Adrenal gland (tissue), 12 donors: ENCODE measurements around the gene AGPS. TPM values are rescaled to one million over a fixed set of nuclear protein-coding genes. Genes with fewer than 3 reads are reported as not detected.
"Not testable (repeated sequence)": the region's sequence is repeated elsewhere in the genome, so short reads cannot be mapped to it uniquely, and the experiment has no call there.

Experiments used
- DNase-seq, 7 donors: peaks; one replicate each; pipeline ENCODE4 v3.0.0-alpha.2; 2019 to 2020
- H3K27ac ChIP-seq, 5 donors: fragments of 200-600 bp; sonication (generic) in 4 of 5; 1 replicate in 3 of 5; 2 replicates in 2 of 5; pipeline versions ENCODE4 v1.5.1 to v1.8.0; 2016 to 2020; ENCODE audit warnings: mild to moderate bottlenecking in 1 of 5
- H3K27me3 ChIP-seq: fragments of 200-600 bp; 2 replicates; pipeline ENCODE4 v1.8.0; 2021
- H3K36me3 ChIP-seq, 2 donors: fragments of 200-600 bp; replicated peaks in 1 of 2; 1 replicate in 1 of 2; 2 replicates in 1 of 2; pipeline versions ENCODE4 v1.5.1 to v1.8.0; 2018 to 2022
- H3K4me1 ChIP-seq, 2 donors: fragments of 200-600 bp; replicated peaks in 1 of 2; 1 replicate in 1 of 2; 2 replicates in 1 of 2; pipeline versions ENCODE4 v1.5.1 to v1.8.0; 2018 to 2021
- H3K4me3 ChIP-seq, 4 donors: fragments of 200-600 bp; sonication (generic) in 3 of 4; one replicate each; pipeline ENCODE4 v1.5.1; 2016 to 2018
- H3K9me3 ChIP-seq, 3 donors: fragments of 200-600 bp; sonication (generic) in 1 of 3; replicated peaks in 1 of 3; 1 replicate in 2 of 3; 2 replicates in 1 of 3; pipeline versions ENCODE4 v1.5.1 to v1.8.0; 2016 to 2021
- CTCF ChIP-seq, 6 experiments: fragments of 450-650 bp in 4 of 6; fragments of 200-600 bp in 2 of 6; sonication (generic) in 1 of 6; IDR thresholded peaks; 1 replicate in 5 of 6; 2 replicates in 1 of 6; pipeline versions ENCODE4 v1.5.1 to v1.8.0; 2016 to 2021; ENCODE audit warnings: antibody characterized with exemption in 6 of 6, mild to moderate bottlenecking in 2 of 6, moderate library complexity in 1 of 6
- POLR2A ChIP-seq, 2 donors: fragments of 450-650 bp; IDR thresholded peaks; one replicate each; pipeline ENCODE4 v1.6.1; 2017; ENCODE audit warnings: antibody characterized with exemption in 2 of 2, mild to moderate bottlenecking in 2 of 2, moderate library complexity in 1 of 2
- WGBS, 4 donors: extraction: QIAGEN DNeasy Blood & Tissue Kit in 2 of 4; methylation state at CpG; one replicate each; pipeline versions ENCODE4 v1.1.5 to v1.1.7; 2013 to 2017; 5-methylcytosine and 5-hydroxymethylcytosine counted together
- intact Hi-C, 2 donors: fragments of 100-400 bp; cut with DNase I; formaldehyde crosslinking; loops; one replicate each; pipeline versions ENCODE4 v1.14.1 to v1.15.0; 2022 to 2023
- polyA plus RNA-seq, 3 donors: library from polyadenylated mRNA; stranded (reverse); fragments of 200-250 nt in 2 of 3; fragments of 350-450 nt in 1 of 3; fragmentation: Illumina TruSeq in 1 of 3; extraction: RNeasy Lipid Tissue Mini Kit (QIAGEN cat#74804) in 1 of 3; gene quantifications; one replicate each; pipeline ENCODE4 v1.2.3, GENCODE V29; 2013 to 2014
- total RNA-seq, 9 donors: library from RNA; depleted of rRNA in 4 of 9; stranded (reverse); fragments of >200 nt in 4 of 9; fragments of 120-200 nt in 1 of 9; fragmentation: NEBNext Ultra II Directional in 1 of 9; extraction: Animal tissue kit (Norgen Biotek cat#: 25700) in 1 of 9; gene quantifications; one replicate each; pipeline versions ENCODE4 v1.1.0 to v1.2.4, GENCODE V29; 2013 to 2023
- donor health status: healthy with polysubstance abuse.
- donor health status: Bipolar disorder and iron deficiency.
- donor health status: DM: yes; HTN: yes; CAD: no.
- donor health status: DM: no; HTN: no; CAD: no.
- donor health status: DM: no; HTN: no; CAD: no.
- donor health status: DM: yes; HTN: yes; CAD: no.

AGPS gene
- total and polyA plus RNA-seq, 12 donors = 3.8 to 43.1 (median 32.8) TPM

GRCh38 chr2:177405029-177405692 is 12.6 kb downstream of the AGPS start:
- Histone ChIP-seq H3K27ac (no peak overlapping the region), H3K4me1 (peaks cover 0 to 24% of the 10 kb centered on the region in 2 donors), H3K27me3 (no peaks in the 10 kb centered on the region), H3K4me3 (no peak overlapping the region), H3K36me3 (no peaks in the 10 kb centered on the region), H3K9me3 (no peaks in the 10 kb centered on the region)
- intact Hi-C loops = no loop called here
- no peak for TF ChIP-seq CTCF (IDR thresholded peaks at IDR 0.05)
- DNase-seq = no peak
- 62 to 81% (median 72%) methylated on average over 2 of the region's 2 CpGs for WGBS, 4 donors

GRCh38 chr2:177406182-177406581 is 13.6 kb downstream of the AGPS start:
- DNase-seq = no peak
- H3K9me3 ChIP-seq = no peaks in the 10 kb centered on the region
- H3K27me3 ChIP-seq = no peaks in the 10 kb centered on the region
- peaks cover 0 to 17% of the 10 kb centered on the region in 2 donors for H3K4me1 ChIP-seq
- intact Hi-C loops = no loop called here
- H3K36me3 ChIP-seq = no peaks in the 10 kb centered on the region
- 89 to 100% (median 98%) methylated on average over 1 of the region's 1 CpG for WGBS, 4 donors
- H3K4me3 ChIP-seq = no peak overlapping the region
- no peak for TF ChIP-seq CTCF (IDR thresholded peaks at IDR 0.05)
- no peak for TF ChIP-seq POLR2A (IDR thresholded peaks at IDR 0.05)
- H3K27ac ChIP-seq = no peak overlapping the region

GRCh38 chr2:177407031-177407430 is 14.5 kb downstream of the AGPS start:
- H3K36me3 ChIP-seq = no peaks in the 10 kb centered on the region
- intact Hi-C loops = no loop called here
- no peak for DNase-seq
- no peak for TF ChIP-seq CTCF (IDR thresholded peaks at IDR 0.05)
- TF ChIP-seq POLR2A (IDR thresholded peaks at IDR 0.05) = no peak
- no peaks in the 10 kb centered on the region for H3K9me3 ChIP-seq
- no peak overlapping the region for H3K27ac ChIP-seq
- H3K27me3 ChIP-seq = no peaks in the 10 kb centered on the region
- H3K4me1 ChIP-seq = peaks cover 0 to 17% of the 10 kb centered on the region in 2 donors
- no peak overlapping the region for H3K4me3 ChIP-seq
- WGBS, 4 donors = 93 to 98% (median 97%) methylated on average over 2 of the region's 2 CpGs

- intact Hi-C loops = loop anchor here (10.0 kb wide), 2 partner anchors 66 to 76 kb away; no protein-coding TSS in a partner anchor
- H3K9me3 ChIP-seq, H3K27ac ChIP-seq, H3K4me3 ChIP-seq, DNase-seq, H3K27me3 ChIP-seq, H3K36me3 ChIP-seq: not testable (repeated sequence)
- peaks cover 0 to 18% of the 10 kb centered on the region in 2 donors for H3K4me1 ChIP-seq
- 92 to 95% (median 93%) methylated on average over 8 of the region's 8 CpGs for WGBS, 4 donors
These were observed 18.1 kb downstream of the AGPS start for GRCh38 chr2:177410629-177411028.

- Histone ChIP-seq H3K36me3 (no peaks in the 10 kb centered on the region), H3K27ac (no peak overlapping the region), H3K4me3 (no peak overlapping the region), H3K9me3 (no peaks in the 10 kb centered on the region), H3K27me3 (no peaks in the 10 kb centered on the region), H3K4me1 (peaks cover 0 to 29% of the 10 kb centered on the region in 2 donors)
- 63 to 78% (median 65%) methylated on average over 3 of the region's 3 CpGs for WGBS, 4 donors
- intact Hi-C loops = loop anchor here (10.0 kb wide), 2 partner anchors 69 to 79 kb away; no protein-coding TSS in a partner anchor
- no peak for DNase-seq
- TF ChIP-seq POLR2A (IDR thresholded peaks at IDR 0.05) = no peak
- TF ChIP-seq CTCF (IDR thresholded peaks at IDR 0.05) = no peak
These were observed 21.1 kb downstream of the AGPS start for GRCh38 chr2:177413703-177414102.
